Fibroblast of skin of abdomen (primary cell): ENCODE results near the gene GPR52.

Experiments
- DNase-seq: peaks from one replicate; pipeline ENCODE4 v3.0.0-alpha.2; 2013

The GPR52 gene

GRCh38 chr1:174469052-174469451, 21.3 kb downstream of the GPR52 start:
- DNase-seq, result no peak

- DNase-seq, result no peak
These were observed 21.9 kb downstream of the GPR52 start for GRCh38 chr1:174469687-174470086.

- no peak for DNase-seq
These were observed 31.5 kb downstream of the GPR52 start for GRCh38 chr1:174479281-174479680.

GRCh38 chr1:174480324-174480723, 32.6 kb downstream of the GPR52 start:
- DNase-seq, result no peak

GRCh38 chr1:174491606-174492005, 43.8 kb downstream of the GPR52 start:
- no peak for DNase-seq

- DNase-seq, result no peak
These were observed 49.7 kb downstream of the GPR52 start for GRCh38 chr1:174497478-174497877.
